RWPE1 (cell line): Measurements from ENCODE around the gene OSBPL8.
"Not testable (repeated sequence)": the region's sequence is repeated elsewhere in the genome, so short reads cannot be mapped to it uniquely, and the experiment has no call there.

Experiments
- CTCF ChIA-PET: fragments of 350-600 bp; sonication (Branson Sonifier 250); formaldehyde crosslinking; extraction: SDS; loops from one replicate; lab custom pipeline; 2021; lab: Yijun Ruan, JAX
- POLR2A ChIA-PET: fragments of 400-600 bp; formaldehyde crosslinking; extraction: SDS; loops from one replicate; lab custom pipeline; 2020; ENCODE audit warnings: antibody characterized with exemption; ENCODE audit not compliant: low non-redundant PET; lab: Yijun Ruan, JAX
- DNase-seq: peaks from one replicate; pipeline ENCODE4 v3.0.0; 2012; ENCODE audit warnings: low spot score
- H3K27ac ChIP-seq: fragments of 450-650 bp; 2 replicates; pipeline ENCODE4 v1.5.1; 2017
- TF ChIP-seq, protein P1 (sequence below): fragments of 450-650 bp; conservative IDR thresholded peaks from 2 replicates; pipeline ENCODE4 v1.5.1; 2017; ENCODE audit warnings: low read depth, mild to moderate bottlenecking

Gene OSBPL8

GRCh38 chr12:76374386-76375020 is 185.1 kb downstream of the OSBPL8 start:
- CTCF ChIA-PET = no interaction called here
- POLR2A ChIA-PET = no interaction called here
- H3K27ac ChIP-seq = no peak overlapping the region
- TF ChIP-seq, protein P1, sequence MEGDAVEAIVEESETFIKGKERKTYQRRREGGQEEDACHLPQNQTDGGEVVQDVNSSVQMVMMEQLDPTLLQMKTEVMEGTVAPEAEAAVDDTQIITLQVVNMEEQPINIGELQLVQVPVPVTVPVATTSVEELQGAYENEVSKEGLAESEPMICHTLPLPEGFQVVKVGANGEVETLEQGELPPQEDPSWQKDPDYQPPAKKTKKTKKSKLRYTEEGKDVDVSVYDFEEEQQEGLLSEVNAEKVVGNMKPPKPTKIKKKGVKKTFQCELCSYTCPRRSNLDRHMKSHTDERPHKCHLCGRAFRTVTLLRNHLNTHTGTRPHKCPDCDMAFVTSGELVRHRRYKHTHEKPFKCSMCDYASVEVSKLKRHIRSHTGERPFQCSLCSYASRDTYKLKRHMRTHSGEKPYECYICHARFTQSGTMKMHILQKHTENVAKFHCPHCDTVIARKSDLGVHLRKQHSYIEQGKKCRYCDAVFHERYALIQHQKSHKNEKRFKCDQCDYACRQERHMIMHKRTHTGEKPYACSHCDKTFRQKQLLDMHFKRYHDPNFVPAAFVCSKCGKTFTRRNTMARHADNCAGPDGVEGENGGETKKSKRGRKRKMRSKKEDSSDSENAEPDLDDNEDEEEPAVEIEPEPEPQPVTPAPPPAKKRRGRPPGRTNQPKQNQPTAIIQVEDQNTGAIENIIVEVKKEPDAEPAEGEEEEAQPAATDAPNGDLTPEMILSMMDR = no peak
- no peak for DNase-seq

DNA sequence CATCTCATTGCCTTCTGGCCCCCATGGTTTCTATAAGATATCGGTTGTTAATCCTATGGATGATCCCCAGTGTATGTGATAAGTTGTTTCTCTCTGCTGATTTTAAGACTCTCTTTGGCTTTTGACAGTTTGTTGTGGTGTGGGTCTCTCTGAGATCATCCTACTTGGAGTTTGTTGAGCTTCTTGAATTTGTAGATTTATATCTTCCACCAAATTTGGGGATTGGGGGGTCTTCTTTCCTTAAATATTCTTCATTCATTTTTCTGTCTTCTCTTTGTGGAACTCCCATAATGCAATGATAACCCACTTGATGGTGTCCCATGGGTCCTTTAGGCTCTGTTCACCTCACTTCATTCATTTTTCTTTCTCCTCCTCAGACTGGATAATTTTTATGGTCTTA is 191.3 kb downstream of the OSBPL8 start:
- POLR2A ChIA-PET = no interaction called here
- TF ChIP-seq, protein P1 = no peak
- DNase-seq = no peak
- CTCF ChIA-PET = no interaction called here
- H3K27ac ChIP-seq = no peak overlapping the region

DNA sequence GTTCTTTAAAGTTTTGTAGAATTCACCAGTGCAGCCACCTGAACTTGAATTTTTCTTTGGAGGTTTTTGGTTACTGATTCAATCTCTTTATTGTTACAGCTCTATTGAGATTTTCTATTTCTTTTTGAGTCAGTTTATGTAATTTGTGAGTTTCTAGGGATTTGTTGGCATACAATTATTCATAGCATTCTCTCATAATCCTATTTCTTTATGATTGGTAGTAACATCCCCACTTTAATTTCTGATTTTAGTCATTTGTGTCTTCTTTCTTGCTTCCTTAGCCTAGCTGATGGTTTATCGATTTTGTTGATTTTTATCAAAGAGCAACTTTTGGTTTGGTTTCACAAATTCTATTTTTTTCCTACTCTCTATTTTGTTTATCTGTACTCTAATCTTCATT is 193.4 kb downstream of the OSBPL8 start:
- DNase-seq = no peak
- no peak overlapping the region for H3K27ac ChIP-seq
- POLR2A ChIA-PET = no interaction called here
- TF ChIP-seq, protein P1 = no peak
- CTCF ChIA-PET = interaction anchor here (1.3 kb wide), 1 partner anchor 25 kb away, joined by 3 read pairs; no protein-coding TSS in a partner anchor

- CTCF ChIA-PET, POLR2A ChIA-PET, H3K27ac ChIP-seq, DNase-seq: not testable (repeated sequence)
These were observed 195.4 kb downstream of the OSBPL8 start for GRCh38 chr12:76364131-76364530.

- no peak overlapping the region for H3K27ac ChIP-seq
- no peak for DNase-seq
- TF ChIP-seq, protein P1 = no peak
- ChIA-PET POLR2A (no interaction called here), CTCF (no interaction called here)
These were observed 199.3 kb downstream of the OSBPL8 start for GRCh38 chr12:76360316-76360715.

DNA sequence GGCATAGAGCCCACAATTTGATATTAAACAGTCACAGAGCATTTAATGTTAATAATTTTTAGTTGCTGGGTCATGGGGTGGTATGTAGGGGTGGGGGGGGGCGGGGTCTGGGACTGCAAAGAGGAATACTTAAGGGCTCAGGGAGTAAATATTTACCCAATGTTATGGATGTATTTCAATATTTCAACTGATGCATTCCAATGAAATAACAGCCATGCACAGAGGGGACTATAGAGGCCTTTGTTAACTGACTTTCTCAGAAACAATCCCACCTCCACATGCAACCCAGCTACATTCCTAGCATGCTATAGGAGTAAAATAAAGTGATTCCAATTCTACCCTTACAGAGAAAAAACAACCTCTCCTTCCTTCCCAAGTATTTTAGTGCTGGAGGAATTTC is 203.5 kb downstream of the OSBPL8 start:
- ChIA-PET POLR2A (no interaction called here), CTCF (no interaction called here)
- no peak overlapping the region for H3K27ac ChIP-seq
- TF ChIP-seq, protein P1 = no peak
- DNase-seq = no peak
